GM12878 (cell line): ENCODE measurements around the gene TNFRSF6B. TPM values are rescaled to one million over a fixed set of nuclear protein-coding genes. Genes with fewer than 3 reads are reported as not detected.

Source experiments
- HCFC1 ChIP-seq: fragments of 150-350 bp; IDR thresholded peaks from 2 replicates; pipeline ENCODE4 v1.6.1; 2014; ENCODE audit warnings: low read length
- polyA plus RNA-seq, 11 experiments: library from polyadenylated mRNA; depleted of rRNA in 4 of 11; unstranded in 6 of 11; stranded (reverse) in 5 of 11; fragments of >200 nt; fragmentation: Nextera tagmentation in 4 of 11; fragmentation: Illumina TruSeq in 1 of 11; extraction: Ambion mirVana in 4 of 11; extraction: Trizol in 1 of 11; gene quantifications; 1 replicate in 1 of 11; 2 replicates in 10 of 11; pipeline versions ENCODE4 v1.2.1 to v1.2.3, GENCODE V29; 2011 to 2016; ENCODE audit warnings: inconsistent platforms in 2 of 11, missing spikeins in 2 of 11, low read depth in 1 of 11
- total RNA-seq, 4 experiments: library from RNA; depleted of rRNA in 3 of 4; stranded (reverse); fragments of >200 nt in 3 of 4; fragmentation: Illumina TruSeq in 1 of 4; extraction: Trizol in 1 of 4; gene quantifications; 2 replicates each; pipeline versions ENCODE4 v1.2.1 to v1.2.3, GENCODE V29; 2013 to 2021
- TF ChIP-seq, protein P1 (sequence below): IDR thresholded peaks from 2 replicates; pipeline ENCODE4 v1.6.1; 2012; ENCODE audit warnings: improper control_type of control experiment, low read depth, low read length; ENCODE audit not compliant: insufficient replicate concordance

Gene TNFRSF6B
- total and polyA plus RNA-seq, 10 of the 15 experiments (the other 5 are each of a cell fraction or from before 2014, with no cell fraction given), result 0.67 to 2.2 (median 1.8) TPM; not detected in 7

DNA sequence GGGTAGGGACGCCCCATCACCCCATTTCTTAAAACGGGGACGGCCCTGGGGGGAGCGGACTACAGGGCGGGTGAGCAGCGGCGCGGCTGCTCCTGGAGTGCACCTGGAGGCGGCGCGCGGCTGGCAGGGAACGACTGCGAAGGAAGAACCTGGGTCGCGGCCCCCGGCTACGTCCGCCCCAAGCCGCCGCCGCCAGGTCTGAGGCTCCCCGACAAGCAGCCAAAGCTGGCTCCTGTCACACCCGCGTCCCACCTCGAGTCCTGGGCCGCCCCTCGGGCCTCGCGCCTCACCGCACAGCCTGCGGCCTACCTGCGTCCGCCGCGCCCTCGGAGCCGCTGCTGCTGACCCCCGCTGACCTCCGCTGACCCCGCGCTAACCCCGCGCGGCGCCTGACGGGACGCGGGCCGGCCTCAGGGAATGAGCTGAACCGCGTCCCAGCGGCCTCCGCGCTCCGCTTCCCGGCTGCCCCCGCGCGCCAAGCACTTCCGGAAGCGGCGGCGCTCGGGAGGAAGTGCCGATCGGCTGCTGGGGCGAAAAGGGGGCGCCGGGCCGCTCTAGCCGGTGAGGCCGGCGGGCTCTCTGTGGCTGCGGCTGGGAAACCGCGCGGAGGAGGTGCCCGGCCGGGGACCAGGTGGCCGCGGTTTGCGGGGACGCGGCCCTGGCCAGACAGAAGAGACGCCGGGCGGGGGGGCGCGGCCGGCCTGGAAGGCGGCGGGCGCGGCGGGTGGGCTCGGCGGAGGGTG is 11.3 kb downstream of the TNFRSF6B start, which contains the start of the genes ARFRP1 and ZGPAT (continued):
- TF ChIP-seq, protein P1, sequence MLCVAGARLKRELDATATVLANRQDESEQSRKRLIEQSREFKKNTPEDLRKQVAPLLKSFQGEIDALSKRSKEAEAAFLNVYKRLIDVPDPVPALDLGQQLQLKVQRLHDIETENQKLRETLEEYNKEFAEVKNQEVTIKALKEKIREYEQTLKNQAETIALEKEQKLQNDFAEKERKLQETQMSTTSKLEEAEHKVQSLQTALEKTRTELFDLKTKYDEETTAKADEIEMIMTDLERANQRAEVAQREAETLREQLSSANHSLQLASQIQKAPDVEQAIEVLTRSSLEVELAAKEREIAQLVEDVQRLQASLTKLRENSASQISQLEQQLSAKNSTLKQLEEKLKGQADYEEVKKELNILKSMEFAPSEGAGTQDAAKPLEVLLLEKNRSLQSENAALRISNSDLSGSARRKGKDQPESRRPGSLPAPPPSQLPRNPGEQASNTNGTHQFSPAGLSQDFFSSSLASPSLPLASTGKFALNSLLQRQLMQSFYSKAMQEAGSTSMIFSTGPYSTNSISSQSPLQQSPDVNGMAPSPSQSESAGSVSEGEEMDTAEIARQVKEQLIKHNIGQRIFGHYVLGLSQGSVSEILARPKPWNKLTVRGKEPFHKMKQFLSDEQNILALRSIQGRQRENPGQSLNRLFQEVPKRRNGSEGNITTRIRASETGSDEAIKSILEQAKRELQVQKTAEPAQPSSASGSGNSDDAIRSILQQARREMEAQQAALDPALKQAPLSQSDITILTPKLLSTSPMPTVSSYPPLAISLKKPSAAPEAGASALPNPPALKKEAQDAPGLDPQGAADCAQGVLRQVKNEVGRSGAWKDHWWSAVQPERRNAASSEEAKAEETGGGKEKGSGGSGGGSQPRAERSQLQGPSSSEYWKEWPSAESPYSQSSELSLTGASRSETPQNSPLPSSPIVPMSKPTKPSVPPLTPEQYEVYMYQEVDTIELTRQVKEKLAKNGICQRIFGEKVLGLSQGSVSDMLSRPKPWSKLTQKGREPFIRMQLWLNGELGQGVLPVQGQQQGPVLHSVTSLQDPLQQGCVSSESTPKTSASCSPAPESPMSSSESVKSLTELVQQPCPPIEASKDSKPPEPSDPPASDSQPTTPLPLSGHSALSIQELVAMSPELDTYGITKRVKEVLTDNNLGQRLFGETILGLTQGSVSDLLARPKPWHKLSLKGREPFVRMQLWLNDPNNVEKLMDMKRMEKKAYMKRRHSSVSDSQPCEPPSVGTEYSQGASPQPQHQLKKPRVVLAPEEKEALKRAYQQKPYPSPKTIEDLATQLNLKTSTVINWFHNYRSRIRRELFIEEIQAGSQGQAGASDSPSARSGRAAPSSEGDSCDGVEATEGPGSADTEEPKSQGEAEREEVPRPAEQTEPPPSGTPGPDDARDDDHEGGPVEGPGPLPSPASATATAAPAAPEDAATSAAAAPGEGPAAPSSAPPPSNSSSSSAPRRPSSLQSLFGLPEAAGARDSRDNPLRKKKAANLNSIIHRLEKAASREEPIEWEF, result no peak
- TF ChIP-seq HCFC1, result peak; percentile 76
